NCI-H1105 (cell line): ENCODE results near the gene FNTB.

Experiments
- DNase-seq: peaks from one replicate; lab custom pipeline; 2025; lab: John Stamatoyannopoulos, UW

The FNTB gene

DNA sequence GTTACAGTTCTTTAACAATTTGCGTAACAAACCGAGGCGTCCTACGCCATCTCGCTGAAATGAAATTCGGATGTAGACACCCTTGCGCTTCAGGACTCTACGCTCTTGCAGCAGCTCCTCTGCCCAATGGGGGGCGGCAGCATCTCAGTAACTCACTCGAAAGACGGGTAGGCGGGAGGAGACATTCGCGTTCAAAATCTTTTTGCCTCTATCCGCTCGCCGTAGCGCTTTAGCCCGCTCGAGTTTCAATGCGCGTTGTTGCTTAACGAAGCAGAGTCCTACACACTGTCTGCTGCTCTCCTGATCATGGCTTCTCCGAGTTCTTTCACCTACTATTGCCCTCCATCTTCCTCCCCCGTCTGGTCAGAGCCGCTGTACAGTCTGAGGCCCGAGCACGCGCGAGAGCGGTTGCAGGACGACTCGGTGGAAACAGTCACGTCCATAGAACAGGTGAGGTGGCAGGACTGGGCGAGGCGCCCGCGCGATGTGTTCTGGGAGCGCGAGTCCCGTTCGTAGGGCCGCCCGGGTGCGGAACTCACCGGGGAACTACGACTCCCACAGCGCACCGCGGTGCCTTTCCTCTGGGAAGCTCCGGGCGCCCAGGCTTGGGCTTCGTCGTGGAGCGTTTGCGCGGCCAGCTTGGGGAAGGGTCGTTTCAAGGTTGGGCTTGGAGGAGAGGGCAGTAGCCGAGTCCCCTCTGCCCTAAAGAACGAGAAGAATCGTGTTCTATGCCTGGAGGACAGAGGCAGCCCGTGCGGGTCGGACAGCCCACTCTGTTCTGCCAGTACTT lies at the start of gene FNTB:
TSS of gene FNTB (plus strand) at position 248 of the 790 bp plus-strand sequence. CDS start at position 307, 59 bp downstream.
- DNase-seq, result peak; percentile 94

- no peak for DNase-seq
Observed at GRCh38 chr14:64937171-64937820, 49.4 kb upstream of the FNTB start.

DNA sequence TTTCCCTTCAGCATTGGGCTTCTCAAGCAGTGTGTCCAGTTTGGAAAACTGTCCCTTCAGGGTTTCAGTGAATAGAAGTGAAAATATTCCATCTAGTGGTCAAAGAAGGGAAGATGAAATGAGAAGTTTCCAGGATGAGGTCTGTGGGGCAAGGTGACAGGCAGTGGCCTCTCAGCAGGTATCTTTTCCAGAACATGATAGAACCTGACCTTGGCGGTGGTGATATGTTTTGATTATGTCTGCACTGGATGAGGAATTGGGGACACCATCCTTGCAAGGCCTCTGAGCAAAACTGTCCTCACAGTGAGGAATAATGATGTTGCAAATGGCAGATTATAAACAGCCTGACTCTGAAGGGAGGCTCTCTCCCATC lies 48.9 kb upstream of the FNTB start:
- no peak for DNase-seq

- no peak for DNase-seq
Observed at GRCh38 chr14:64938972-64939816, 47.5 kb upstream of the FNTB start.

DNA sequence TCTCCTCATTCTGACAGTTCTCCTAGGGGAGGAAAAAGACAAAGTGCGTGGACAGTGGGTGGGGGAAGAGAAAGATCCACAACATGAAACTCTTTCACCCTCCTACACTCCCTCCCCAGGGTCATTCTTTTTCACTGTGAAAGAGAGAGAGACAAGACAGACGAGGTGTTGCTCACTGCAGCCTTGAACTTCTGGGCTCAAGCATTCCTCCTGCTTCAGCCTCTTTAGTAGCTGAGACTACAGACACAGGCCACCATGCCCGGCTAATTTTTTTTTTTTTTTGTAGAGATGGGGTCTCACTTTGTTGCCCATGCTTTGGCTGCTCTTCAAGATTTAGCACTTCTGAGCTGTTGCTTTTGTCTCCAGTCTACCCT lies 46.9 kb upstream of the FNTB start:
- DNase-seq, result no peak

- no peak for DNase-seq
Observed at GRCh38 chr14:64940336-64940910, 46.3 kb upstream of the FNTB start.

DNA sequence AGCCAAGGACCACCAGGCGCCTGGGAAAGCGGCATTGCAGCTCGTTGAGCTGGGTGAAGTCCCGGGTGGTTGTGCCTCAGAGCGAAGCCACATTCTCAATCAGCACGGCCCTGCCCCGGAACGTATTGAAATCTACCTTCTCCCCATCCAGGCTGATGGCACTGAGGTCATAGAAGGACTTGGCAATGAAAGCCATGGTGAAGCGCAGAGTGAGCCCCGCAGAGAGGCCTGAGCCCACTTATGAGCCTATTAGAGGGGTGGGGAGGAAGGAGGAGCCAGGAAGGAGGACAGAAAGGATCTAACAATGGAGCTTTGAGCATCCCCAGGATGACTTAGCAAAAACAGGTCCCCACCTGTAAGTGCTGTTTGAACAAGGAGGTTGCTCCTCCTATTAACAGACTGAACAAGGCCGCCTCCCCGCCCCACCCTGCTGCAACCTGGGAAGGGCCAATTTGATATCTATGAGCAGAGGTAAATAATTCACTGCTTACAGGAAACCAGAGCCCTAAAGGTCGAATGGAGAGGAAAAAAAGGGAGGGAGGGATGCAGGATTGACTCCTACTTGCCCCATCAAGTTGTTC lies 44.1 kb upstream of the FNTB start, which contains the start of gene GPX2:
TSS of gene GPX2 (minus strand) at position 215 of the 581 bp plus-strand sequence. CDS start at position 196, 19 bp downstream.
- peak; percentile 66 for DNase-seq

DNA sequence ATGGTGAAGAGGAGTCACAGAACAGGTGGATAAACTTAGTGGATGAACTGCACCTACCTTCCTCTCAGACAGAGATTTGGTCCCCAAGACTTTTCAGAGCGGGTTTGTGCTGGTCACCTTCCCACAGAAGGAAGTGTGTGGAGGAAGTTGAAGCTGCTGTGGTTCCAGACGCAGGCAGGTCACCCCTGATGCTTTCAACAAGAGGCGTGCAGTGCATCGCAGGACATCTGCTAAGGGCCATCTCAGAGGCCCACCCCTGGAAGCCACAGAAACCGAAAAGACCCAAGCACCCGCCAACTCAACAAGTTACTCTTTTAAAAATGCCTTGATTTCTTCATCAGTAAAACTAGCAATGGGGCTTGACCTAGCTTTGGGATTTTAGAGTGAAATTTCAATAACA lies 43.1 kb upstream of the FNTB start:
- no peak for DNase-seq

- no peak for DNase-seq
Observed at GRCh38 chr14:64944041-64944440, 42.7 kb upstream of the FNTB start.

DNA sequence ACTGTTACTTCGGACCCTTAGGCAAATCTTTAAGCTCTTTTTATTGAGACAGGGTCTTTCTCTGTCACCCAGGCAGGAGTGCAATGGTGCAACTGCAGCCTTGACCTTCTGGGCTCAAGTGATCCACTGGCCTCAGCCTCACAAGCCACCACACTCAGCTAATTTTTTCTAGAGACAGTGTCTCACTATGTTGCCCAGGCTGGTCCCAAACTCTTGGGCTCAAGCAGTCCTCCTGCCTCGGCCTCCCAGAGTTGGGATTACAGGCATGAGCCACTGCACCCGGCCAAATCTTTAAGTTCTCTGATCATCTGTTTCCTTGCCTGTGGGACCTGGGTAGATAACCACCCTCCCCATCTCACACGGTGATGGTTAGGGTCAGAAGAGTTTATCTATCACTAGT lies 41.8 kb upstream of the FNTB start:
- no peak for DNase-seq

- DNase-seq, result no peak
Observed at GRCh38 chr14:64945431-64946178, 41.1 kb upstream of the FNTB start.

- DNase-seq, result no peak
Observed at GRCh38 chr14:64946310-64947045, 40.2 kb upstream of the FNTB start.

GRCh38 chr14:64947710-64948611 lies 38.7 kb upstream of the FNTB start:
- no peak for DNase-seq

GRCh38 chr14:64948612-64949210 lies 38.0 kb upstream of the FNTB start:
- DNase-seq, result no peak

DNA sequence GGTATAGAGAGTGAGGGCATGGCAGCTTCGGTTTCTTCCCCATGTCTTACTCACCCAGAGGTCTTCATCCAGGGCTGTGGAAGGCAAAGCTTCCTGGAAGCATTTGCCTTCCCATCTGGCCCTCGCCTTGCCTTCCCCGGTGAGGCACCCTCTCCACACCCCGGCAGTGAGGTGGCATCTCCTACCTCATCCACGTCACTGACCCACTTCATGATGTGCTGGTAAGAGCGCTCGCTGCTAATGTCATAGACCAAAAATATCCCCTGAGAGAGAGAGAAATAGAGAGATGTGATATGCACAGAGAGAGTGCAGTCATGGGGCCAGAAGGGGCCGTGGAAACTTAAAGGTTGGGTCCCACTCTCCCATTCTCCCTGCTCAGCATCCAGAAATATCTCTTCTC lies 35.8 kb upstream of the FNTB start:
- DNase-seq, result no peak

GRCh38 chr14:64951291-64951690 lies 35.4 kb upstream of the FNTB start:
- DNase-seq, result no peak

DNA sequence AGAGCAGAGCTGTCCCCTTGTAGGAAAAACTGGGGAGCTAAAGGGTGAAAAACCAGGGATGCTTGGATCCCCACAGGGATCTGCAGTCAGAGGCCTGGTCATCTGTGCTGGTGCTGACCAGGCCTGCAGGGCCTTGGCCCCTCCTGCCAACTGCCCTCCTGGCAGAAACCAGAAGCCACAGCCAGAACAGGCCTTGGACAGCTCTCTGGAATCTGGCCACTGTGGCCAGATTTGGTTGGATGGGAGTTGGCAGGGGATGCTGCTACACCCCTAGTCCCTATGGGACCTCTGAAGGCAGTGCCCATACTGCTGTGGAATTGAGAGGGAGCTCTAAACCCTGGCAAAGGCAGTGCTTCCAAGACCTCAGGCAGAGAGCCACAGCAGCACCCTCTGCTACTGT lies 35.0 kb upstream of the FNTB start:
- no peak for DNase-seq

DNA sequence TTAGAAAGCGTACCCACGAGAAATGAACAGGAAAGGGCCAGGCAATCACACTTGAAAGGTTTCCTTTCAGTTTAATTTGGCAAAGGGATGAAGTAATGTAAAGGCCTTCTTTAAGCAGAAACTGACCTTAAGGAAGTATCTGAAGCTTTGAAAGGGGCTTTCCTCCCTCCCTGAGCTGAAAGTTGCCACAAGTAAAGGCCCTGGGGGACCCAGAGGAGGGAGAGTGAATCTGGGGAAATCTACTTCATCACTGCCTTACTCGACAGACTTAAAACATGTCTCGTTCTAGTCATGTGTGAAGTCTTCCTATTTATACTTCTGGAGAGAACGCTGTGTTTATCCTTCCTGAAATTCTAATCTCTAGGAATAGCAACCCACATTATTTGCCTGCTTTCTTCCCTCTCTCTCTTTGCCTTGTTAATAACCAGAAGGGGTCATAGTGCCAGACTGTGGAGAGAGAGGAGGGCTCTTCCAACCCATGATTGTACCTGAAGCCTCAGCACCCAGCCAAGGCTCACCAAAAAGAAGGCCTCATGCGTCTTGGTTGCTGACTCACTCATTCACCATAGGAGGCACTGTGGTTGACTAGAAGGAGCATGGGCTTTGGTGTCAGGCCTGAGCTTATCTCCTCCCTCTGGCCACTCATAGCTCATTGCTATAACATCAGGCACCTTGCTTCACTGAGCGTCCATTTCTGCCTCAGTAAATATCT lies 33.9 kb upstream of the FNTB start:
- DNase-seq, result no peak
